Measurements from ENCODE around the gene SND1.

The SND1 gene

GRCh38 chr7:128005117-128005516 lies 353.1 kb downstream of the SND1 start:
- Histone ChIP-seq H4K20me1 (ENCODE audit: insufficient read depth, low read length) (no peaks in the 10 kb centered on the region; the same call in 1 of the 2 replicates), H3K4me2 (ENCODE audit: low read depth, low read length) (no peak overlapping the region), H3K4me3 (ENCODE audit: low read length) (no peak overlapping the region), H3K36me3 (replicated peaks; ENCODE audit: insufficient read depth, low read length) (no peaks in the 10 kb centered on the region; the same call in 1 of the 2 replicates), H3K4me1 (ENCODE audit: low read length) (peaks cover 39% of the 10 kb centered on the region), H3F3A (ENCODE audit: insufficient read depth, low read length) (peaks cover 26% of the 10 kb centered on the region), H3K9me2 (replicated peaks; ENCODE audit: insufficient read depth, low read length) (no peaks in the 10 kb centered on the region), H3K79me2 (ENCODE audit: low read length) (peaks cover 82% of the 10 kb centered on the region), H3K27ac (ENCODE audit: low read length) (no peak overlapping the region), H3K9me3 (replicated peaks; ENCODE audit: insufficient read depth, low read length) (no peaks in the 10 kb centered on the region), H3K27me3 (replicated peaks; ENCODE audit: insufficient read depth, low read length) (no peaks in the 10 kb centered on the region), H3K9ac (ENCODE audit: low read length) (no peak overlapping the region), H2AFZ (ENCODE audit: low read length) (no peak overlapping the region)
- no peak for DNase-seq
- TF ChIP-seq EZH2 (optimal IDR thresholded peaks at IDR 0.05; ENCODE audit: low read depth, low read length) (no peak), EZH2phosphoT487 (IDR thresholded peaks at IDR 0.05; ENCODE audit: low read length) (no peak), CTCF (IDR thresholded peaks at IDR 0.05; ENCODE audit: low read length) (no peak)

GRCh38 chr7:128005759-128006159 lies 353.8 kb downstream of the SND1 start:
- H3K27me3 ChIP-seq (replicated peaks; ENCODE audit: insufficient read depth, low read length) = no peaks in the 10 kb centered on the region
- H4K20me1 ChIP-seq (ENCODE audit: insufficient read depth, low read length) = no peaks in the 10 kb centered on the region; the same call in 1 of the 2 replicates
- H3K36me3 ChIP-seq (replicated peaks; ENCODE audit: insufficient read depth, low read length) = no peaks in the 10 kb centered on the region; the same call in 1 of the 2 replicates
- peaks cover 26% of the 10 kb centered on the region for H3F3A ChIP-seq (ENCODE audit: insufficient read depth, low read length)
- H2AFZ ChIP-seq (ENCODE audit: low read length) = no peak overlapping the region
- no peak overlapping the region for H3K4me3 ChIP-seq (ENCODE audit: low read length)
- H3K9ac ChIP-seq (ENCODE audit: low read length) = no peak overlapping the region
- TF ChIP-seq EZH2 (optimal IDR thresholded peaks at IDR 0.05; ENCODE audit: low read depth, low read length) (no peak), EZH2phosphoT487 (IDR thresholded peaks at IDR 0.05; ENCODE audit: low read length) (no peak), CTCF (IDR thresholded peaks at IDR 0.05; ENCODE audit: low read length) (no peak)
- DNase-seq = no peak
- peaks cover 82% of the 10 kb centered on the region for H3K79me2 ChIP-seq (ENCODE audit: low read length)
- no peak overlapping the region for H3K27ac ChIP-seq (ENCODE audit: low read length)
- peaks cover 34% of the 10 kb centered on the region for H3K4me1 ChIP-seq (ENCODE audit: low read length)
- no peaks in the 10 kb centered on the region for H3K9me3 ChIP-seq (replicated peaks; ENCODE audit: insufficient read depth, low read length)
- no peak overlapping the region for H3K4me2 ChIP-seq (ENCODE audit: low read depth, low read length)
- no peaks in the 10 kb centered on the region for H3K9me2 ChIP-seq (replicated peaks; ENCODE audit: insufficient read depth, low read length)

GRCh38 chr7:128006550-128007302 lies 354.7 kb downstream of the SND1 start:
- TF ChIP-seq EZH2phosphoT487 (IDR thresholded peaks at IDR 0.05; ENCODE audit: low read length) (no peak), EZH2 (optimal IDR thresholded peaks at IDR 0.05; ENCODE audit: low read depth, low read length) (no peak), CTCF (IDR thresholded peaks at IDR 0.05; ENCODE audit: low read length) (no peak)
- Histone ChIP-seq H3K27ac (ENCODE audit: low read length) (no peak overlapping the region), H3K27me3 (replicated peaks; ENCODE audit: insufficient read depth, low read length) (no peaks in the 10 kb centered on the region), H3K36me3 (replicated peaks; ENCODE audit: insufficient read depth, low read length) (no peaks in the 10 kb centered on the region; the same call in 1 of the 2 replicates), H3F3A (ENCODE audit: insufficient read depth, low read length) (peaks cover 20% of the 10 kb centered on the region), H3K4me3 (ENCODE audit: low read length) (no peak overlapping the region), H3K4me1 (ENCODE audit: low read length) (peaks cover 27% of the 10 kb centered on the region), H3K79me2 (ENCODE audit: low read length) (peaks cover 79% of the 10 kb centered on the region), H3K4me2 (ENCODE audit: low read depth, low read length) (no peak overlapping the region), H4K20me1 (ENCODE audit: insufficient read depth, low read length) (no peaks in the 10 kb centered on the region; the same call in 1 of the 2 replicates), H3K9ac (ENCODE audit: low read length) (no peak overlapping the region), H2AFZ (ENCODE audit: low read length) (no peak overlapping the region), H3K9me3 (replicated peaks; ENCODE audit: insufficient read depth, low read length) (no peaks in the 10 kb centered on the region), H3K9me2 (replicated peaks; ENCODE audit: insufficient read depth, low read length) (no peaks in the 10 kb centered on the region)
- DNase-seq = no peak

Data from MM.1S (cell line).